HEK293T (cell line): Measurements from ENCODE around the gene KRTAP10-4.
A peak's percentile ranks its signal among the peaks of the same experiment; 100 is the strongest.

Experiments
- CTCF ChIA-PET: fragments of 350-600 bp; formaldehyde crosslinking; extraction: SDS; loops from one replicate; lab custom pipeline; 2021; ENCODE audit warnings: antibody characterized with exemption, inconsistent platforms; lab: Yijun Ruan, JAX
- POLR2A ChIA-PET: fragments of 350-600 bp; formaldehyde crosslinking; extraction: SDS; loops from one replicate; lab custom pipeline; 2020; ENCODE audit warnings: antibody characterized with exemption, inconsistent platforms; lab: Yijun Ruan, JAX
- DNase-seq: peaks from one replicate; pipeline ENCODE4 v3.0.0; 2012; ENCODE audit warnings: mixed read lengths; ENCODE audit errors: extremely low spot score
- ARNT ChIP-seq: fragments of 450-650 bp; IDR thresholded peaks from 2 replicates; pipeline ENCODE4 v1.6.1; 2017; ENCODE audit warnings: mild to moderate bottlenecking
- BHLHE40 ChIP-seq: fragments of 450-650 bp; IDR thresholded peaks from 2 replicates; pipeline ENCODE4 v1.6.1; 2016; ENCODE audit warnings: mild to moderate bottlenecking, moderate library complexity, borderline replicate concordance
- CTBP1 ChIP-seq: fragments of 450-650 bp; IDR thresholded peaks from 2 replicates; pipeline ENCODE4 v1.6.1; 2016; ENCODE audit warnings: borderline replicate concordance
- ELF4 ChIP-seq: fragments of 450-650 bp; IDR thresholded peaks from 2 replicates; pipeline ENCODE4 v1.6.1; 2017; ENCODE audit warnings: antibody characterized with exemption
- FOXA1 ChIP-seq: fragments of 450-650 bp; IDR thresholded peaks from 2 replicates; pipeline ENCODE4 v1.6.1; 2016; ENCODE audit warnings: mild to moderate bottlenecking
- FOXK2 ChIP-seq: fragments of 450-650 bp; IDR thresholded peaks from 2 replicates; pipeline ENCODE4 v1.6.1; 2016; ENCODE audit warnings: mild to moderate bottlenecking
- FOXM1 ChIP-seq: fragments of 450-650 bp; IDR thresholded peaks from 2 replicates; pipeline ENCODE4 v1.6.1; 2017; ENCODE audit warnings: mild to moderate bottlenecking, borderline replicate concordance
- HDGF ChIP-seq: fragments of 450-650 bp; IDR thresholded peaks from 2 replicates; pipeline ENCODE4 v1.6.1; 2017; ENCODE audit warnings: antibody characterized with exemption, borderline replicate concordance
- L3MBTL2 ChIP-seq: fragments of 450-650 bp; conservative IDR thresholded peaks from 2 replicates; pipeline ENCODE4 v1.6.1; 2016; ENCODE audit warnings: mild to moderate bottlenecking
- LEF1 ChIP-seq: fragments of 450-650 bp; IDR thresholded peaks from 2 replicates; pipeline ENCODE4 v1.6.1; 2017; ENCODE audit warnings: mild to moderate bottlenecking, borderline replicate concordance
- NFRKB ChIP-seq: fragments of 450-650 bp; IDR thresholded peaks from 2 replicates; pipeline ENCODE4 v1.6.1; 2016; ENCODE audit warnings: mild to moderate bottlenecking, moderate library complexity
- SP1 ChIP-seq: fragments of 450-650 bp; IDR thresholded peaks from 2 replicates; pipeline ENCODE4 v1.6.1; 2017
- SUZ12 ChIP-seq: fragments of 450-650 bp; IDR thresholded peaks from 2 replicates; pipeline ENCODE4 v1.6.1; 2016; ENCODE audit warnings: mild to moderate bottlenecking
- TARDBP ChIP-seq: fragments of 450-650 bp; IDR thresholded peaks from 2 replicates; pipeline ENCODE4 v1.6.1; 2016
- ZNF384 ChIP-seq: fragments of 450-650 bp; IDR thresholded peaks from 2 replicates; pipeline ENCODE4 v1.6.1; 2016
- TF ChIP-seq, protein P1 (sequence below): fragments of 450-650 bp; IDR thresholded peaks from 2 replicates; pipeline ENCODE4 v1.6.1; 2016

Gene KRTAP10-4

DNA sequence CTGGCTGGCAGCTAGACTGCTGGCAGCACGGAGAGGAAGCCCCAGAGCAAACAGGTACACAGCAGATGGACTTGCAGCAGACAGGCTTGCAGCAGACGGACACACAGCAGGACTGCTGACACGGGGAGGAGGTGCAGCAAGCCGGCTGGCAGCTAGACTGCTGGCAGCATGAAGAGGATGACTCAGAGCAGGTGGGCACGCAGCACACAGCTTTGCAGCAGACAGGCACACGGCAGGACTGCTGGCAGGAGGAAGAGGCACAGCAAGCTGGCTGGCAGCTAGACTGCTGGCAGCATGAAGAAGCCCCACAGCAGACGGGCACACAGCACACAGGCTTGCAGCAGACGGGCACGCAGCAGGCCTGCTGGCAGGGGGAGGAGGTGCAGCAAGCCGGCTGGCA is 22.7 kb upstream of the KRTAP10-4 start:
- TF ChIP-seq HDGF (no peak), NFRKB (no peak), LEF1 (no peak), L3MBTL2 (no peak), ZNF384 (no peak), TARDBP (no peak), FOXA1 (no peak), BHLHE40 (no peak), ELF4 (no peak), ARNT (no peak), FOXM1 (no peak), SP1 (no peak), CTBP1 (no peak), FOXK2 (no peak), SUZ12 (no peak)
- TF ChIP-seq, protein P1, sequence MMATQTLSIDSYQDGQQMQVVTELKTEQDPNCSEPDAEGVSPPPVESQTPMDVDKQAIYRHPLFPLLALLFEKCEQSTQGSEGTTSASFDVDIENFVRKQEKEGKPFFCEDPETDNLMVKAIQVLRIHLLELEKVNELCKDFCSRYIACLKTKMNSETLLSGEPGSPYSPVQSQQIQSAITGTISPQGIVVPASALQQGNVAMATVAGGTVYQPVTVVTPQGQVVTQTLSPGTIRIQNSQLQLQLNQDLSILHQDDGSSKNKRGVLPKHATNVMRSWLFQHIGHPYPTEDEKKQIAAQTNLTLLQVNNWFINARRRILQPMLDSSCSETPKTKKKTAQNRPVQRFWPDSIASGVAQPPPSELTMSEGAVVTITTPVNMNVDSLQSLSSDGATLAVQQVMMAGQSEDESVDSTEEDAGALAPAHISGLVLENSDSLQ = no peak
- POLR2A ChIA-PET = no interaction called here
- DNase-seq = no peak
- CTCF ChIA-PET = no interaction called here

- POLR2A ChIA-PET = no interaction called here
- TF ChIP-seq FOXM1 (no peak), ELF4 (no peak), TARDBP (no peak), NFRKB (no peak), ARNT (no peak)
- CTCF ChIA-PET = no interaction called here
- no peak for DNase-seq
Measured at GRCh38 chr21:44551340-44551961, 22.1 kb upstream of the KRTAP10-4 start, which contains the start of gene KRTAP10-2. KRTAP10-2 (minus strand) TSS chr21:44551505; CDS start chr21:44551458, 47 bp downstream.

DNA sequence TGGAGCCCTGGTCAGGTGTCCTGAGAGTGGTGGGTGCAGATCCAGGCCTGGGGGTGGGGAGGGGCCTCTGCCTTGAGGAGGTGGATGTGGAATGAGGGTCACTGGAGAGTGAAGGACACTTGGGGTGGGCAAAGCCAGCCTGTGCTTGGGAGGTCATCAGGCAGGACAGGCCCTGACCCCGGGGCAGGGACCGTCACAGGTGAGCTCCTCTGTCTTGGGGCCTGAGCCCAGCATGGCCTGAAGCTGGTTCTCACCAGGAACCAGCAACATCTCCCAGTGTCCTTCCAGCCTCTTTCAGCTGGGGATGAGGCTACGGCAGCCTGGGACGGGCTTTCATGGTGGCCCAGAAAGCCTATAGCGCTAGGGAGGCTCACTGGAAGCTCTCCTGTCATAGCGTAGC is 21.4 kb upstream of the KRTAP10-4 start:
- ChIA-PET POLR2A (no interaction called here), CTCF (no interaction called here)
- TF ChIP-seq ELF4 (no peak), FOXA1 (no peak), LEF1 (no peak), SUZ12 (no peak), TARDBP (no peak), ZNF384 (no peak), FOXK2 (no peak)
- DNase-seq = peak; percentile 5

GRCh38 chr21:44552681-44553080 is 20.8 kb upstream of the KRTAP10-4 start:
- peak; percentile 5 for DNase-seq
- ChIA-PET POLR2A (no interaction called here), CTCF (no interaction called here)
- no peak for TF ChIP-seq HDGF
- TF ChIP-seq FOXA1 = no peak
- TF ChIP-seq LEF1 = no peak
- TF ChIP-seq TARDBP = no peak
- TF ChIP-seq BHLHE40 = no peak
- TF ChIP-seq FOXM1 = no peak
- no peak for TF ChIP-seq CTBP1
- TF ChIP-seq, protein P1 = no peak
- TF ChIP-seq SUZ12 = no peak
- TF ChIP-seq NFRKB = no peak
- TF ChIP-seq FOXK2 = no peak
- no peak for TF ChIP-seq ARNT
- no peak for TF ChIP-seq ZNF384
- TF ChIP-seq ELF4 = no peak

- TF ChIP-seq HDGF (no peak), LEF1 (no peak), SP1 (no peak), L3MBTL2 (no peak), CTBP1 (no peak), ZNF384 (no peak), SUZ12 (no peak), NFRKB (no peak), FOXK2 (no peak), FOXM1 (no peak), ELF4 (no peak), ARNT (no peak), TARDBP (no peak), FOXA1 (no peak), BHLHE40 (no peak)
- TF ChIP-seq, protein P1 = no peak
- ChIA-PET CTCF (no interaction called here), POLR2A (no interaction called here)
- peak; percentile 3 for DNase-seq
Measured at GRCh38 chr21:44555200-44555875, 18.2 kb upstream of the KRTAP10-4 start.

GRCh38 chr21:44556879-44557278 is 16.6 kb upstream of the KRTAP10-4 start:
- CTCF ChIA-PET = interaction anchor here (0.6 kb wide), 1 partner anchor 157 kb away, joined by 3 read pairs; no protein-coding TSS in a partner anchor

More at GRCh38 chr21:44556879-44557278, 16.6 kb upstream of the KRTAP10-4 start:
- POLR2A ChIA-PET = no interaction called here
- TF ChIP-seq FOXA1 = no peak
- TF ChIP-seq L3MBTL2 = no peak
- TF ChIP-seq FOXM1 = no peak
- TF ChIP-seq LEF1 = no peak
- TF ChIP-seq ARNT = no peak
- TF ChIP-seq ZNF384 = no peak
- no peak for TF ChIP-seq TARDBP
- TF ChIP-seq CTBP1 = no peak
- no peak for TF ChIP-seq NFRKB
- TF ChIP-seq FOXK2 = no peak
- TF ChIP-seq SP1 = no peak
- no peak for TF ChIP-seq BHLHE40
- TF ChIP-seq SUZ12 = no peak
- TF ChIP-seq ELF4 = no peak
- TF ChIP-seq, protein P1 = no peak
- DNase-seq = no peak
